HCT116 (cell line): ENCODE results near the gene LOXL1.

Experiments
- CTCF ChIP-seq, 3 experiments: fragments of 200-600 bp in 1 of 3; sonication (generic) in 1 of 3; IDR thresholded peaks in 2 of 3; conservative IDR thresholded peaks in 1 of 3; 2 replicates each; pipeline ENCODE4 v1.5.1; 2012 to 2017; ENCODE audit warnings: low read depth in 2 of 3, low read length in 2 of 3, antibody characterized with exemption in 1 of 3, borderline replicate concordance in 1 of 3, control low read depth in 1 of 3, mild to moderate bottlenecking in 1 of 3, mixed read lengths in 1 of 3, mixed run types in 1 of 3, moderate library complexity in 1 of 3; ENCODE audit not compliant: insufficient read depth in 1 of 3
- ELF1 ChIP-seq: IDR thresholded peaks from 2 replicates; pipeline ENCODE4 v1.6.1; 2012; ENCODE audit warnings: low read depth, borderline replicate concordance
- EZH2phosphoT487 ChIP-seq: fragments of 200-600 bp; IDR thresholded peaks from 2 replicates; pipeline ENCODE4 v1.6.1; 2018; ENCODE audit warnings: antibody characterized with exemption, borderline replicate concordance
- POLR2A ChIP-seq: IDR thresholded peaks from 2 replicates; pipeline ENCODE4 v1.7.0; 2011; ENCODE audit warnings: borderline replicate concordance; ENCODE audit not compliant: insufficient read depth, insufficient read length; ENCODE audit errors: extremely low read depth
- POLR2AphosphoS5 ChIP-seq: IDR thresholded peaks from 2 replicates; pipeline ENCODE4 v1.6.1; 2011; ENCODE audit warnings: mild to moderate bottlenecking, low read depth, low read length, moderate library complexity
- RAD21 ChIP-seq: IDR thresholded peaks from 2 replicates; pipeline ENCODE4 v1.6.1; 2012; ENCODE audit warnings: low read depth, mild to moderate bottlenecking
- SIN3A ChIP-seq: IDR thresholded peaks from 2 replicates; pipeline ENCODE4 v1.6.1; 2012; ENCODE audit warnings: low read depth
- TCF7L2 ChIP-seq: IDR thresholded peaks from 2 replicates; pipeline ENCODE4 v1.7.0; 2011; ENCODE audit warnings: borderline replicate concordance, inconsistent platforms; ENCODE audit not compliant: insufficient read depth, insufficient read length; ENCODE audit errors: extremely low read depth
- ZFX ChIP-seq: fragments of 450-650 bp; IDR thresholded peaks from 2 replicates; pipeline ENCODE4 v1.6.1; 2017
- TF ChIP-seq, protein P1 (sequence below): IDR thresholded peaks from 2 replicates; pipeline ENCODE4 v1.6.1; 2012; ENCODE audit warnings: low read depth
- TF ChIP-seq, protein P2 (sequence below): IDR thresholded peaks from 2 replicates; pipeline ENCODE4 v1.6.1; 2011; ENCODE audit warnings: mild to moderate bottlenecking, low read length, moderate library complexity; ENCODE audit not compliant: insufficient replicate concordance; ENCODE audit errors: extremely low read depth
- TF ChIP-seq, protein P3 (sequence below): IDR thresholded peaks from 2 replicates; pipeline ENCODE4 v1.6.1; 2012

DNA sequence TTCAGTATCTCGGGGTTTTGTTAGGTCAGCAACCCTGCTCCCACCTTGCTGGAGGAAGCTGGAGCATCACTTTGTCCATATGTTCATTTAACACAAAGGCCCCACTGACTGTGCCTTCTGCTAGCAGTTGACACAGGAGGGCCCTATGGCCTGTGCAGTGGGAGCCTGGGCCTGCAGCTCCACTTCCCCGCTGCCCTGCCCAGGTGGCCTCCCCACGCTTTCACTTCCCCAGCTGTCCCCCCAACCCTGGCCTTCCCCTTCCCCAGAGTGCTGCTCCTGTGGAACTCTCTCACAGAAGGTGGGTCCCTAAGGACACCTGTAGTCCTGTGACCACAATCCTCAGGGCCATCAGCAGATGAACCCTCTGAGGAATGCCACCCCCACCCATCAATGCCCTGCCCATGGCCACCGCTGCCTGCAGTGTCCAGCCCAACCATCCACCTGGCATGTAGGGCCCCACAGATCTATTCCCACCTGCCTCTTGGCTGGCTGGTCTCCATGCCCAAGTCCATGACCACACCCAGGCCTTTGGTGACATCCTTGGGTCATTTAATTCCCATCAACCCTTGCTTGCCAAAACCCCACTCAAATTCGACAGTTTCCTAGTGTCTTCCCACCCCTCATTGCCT, 39.4 kb upstream of the LOXL1 start:
- TF ChIP-seq TCF7L2 (no peak), POLR2AphosphoS5 (no peak), CTCF (IDR thresholded peaks at IDR 0.05 in 2 of 3, conservative IDR thresholded peaks at IDR 0.05 in 1 of 3; ENCODE audit: borderline replicate concordance in 1 of 3, insufficient read depth in 1 of 3, low read depth in 2 of 3, low read length in 2 of 3) (no peak), ZFX (no peak), POLR2A (no peak), ELF1 (no peak), SIN3A (no peak), EZH2phosphoT487 (no peak), RAD21 (no peak)
- TF ChIP-seq, protein P1, sequence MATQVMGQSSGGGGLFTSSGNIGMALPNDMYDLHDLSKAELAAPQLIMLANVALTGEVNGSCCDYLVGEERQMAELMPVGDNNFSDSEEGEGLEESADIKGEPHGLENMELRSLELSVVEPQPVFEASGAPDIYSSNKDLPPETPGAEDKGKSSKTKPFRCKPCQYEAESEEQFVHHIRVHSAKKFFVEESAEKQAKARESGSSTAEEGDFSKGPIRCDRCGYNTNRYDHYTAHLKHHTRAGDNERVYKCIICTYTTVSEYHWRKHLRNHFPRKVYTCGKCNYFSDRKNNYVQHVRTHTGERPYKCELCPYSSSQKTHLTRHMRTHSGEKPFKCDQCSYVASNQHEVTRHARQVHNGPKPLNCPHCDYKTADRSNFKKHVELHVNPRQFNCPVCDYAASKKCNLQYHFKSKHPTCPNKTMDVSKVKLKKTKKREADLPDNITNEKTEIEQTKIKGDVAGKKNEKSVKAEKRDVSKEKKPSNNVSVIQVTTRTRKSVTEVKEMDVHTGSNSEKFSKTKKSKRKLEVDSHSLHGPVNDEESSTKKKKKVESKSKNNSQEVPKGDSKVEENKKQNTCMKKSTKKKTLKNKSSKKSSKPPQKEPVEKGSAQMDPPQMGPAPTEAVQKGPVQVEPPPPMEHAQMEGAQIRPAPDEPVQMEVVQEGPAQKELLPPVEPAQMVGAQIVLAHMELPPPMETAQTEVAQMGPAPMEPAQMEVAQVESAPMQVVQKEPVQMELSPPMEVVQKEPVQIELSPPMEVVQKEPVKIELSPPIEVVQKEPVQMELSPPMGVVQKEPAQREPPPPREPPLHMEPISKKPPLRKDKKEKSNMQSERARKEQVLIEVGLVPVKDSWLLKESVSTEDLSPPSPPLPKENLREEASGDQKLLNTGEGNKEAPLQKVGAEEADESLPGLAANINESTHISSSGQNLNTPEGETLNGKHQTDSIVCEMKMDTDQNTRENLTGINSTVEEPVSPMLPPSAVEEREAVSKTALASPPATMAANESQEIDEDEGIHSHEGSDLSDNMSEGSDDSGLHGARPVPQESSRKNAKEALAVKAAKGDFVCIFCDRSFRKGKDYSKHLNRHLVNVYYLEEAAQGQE = no peak
- TF ChIP-seq, protein P2, sequence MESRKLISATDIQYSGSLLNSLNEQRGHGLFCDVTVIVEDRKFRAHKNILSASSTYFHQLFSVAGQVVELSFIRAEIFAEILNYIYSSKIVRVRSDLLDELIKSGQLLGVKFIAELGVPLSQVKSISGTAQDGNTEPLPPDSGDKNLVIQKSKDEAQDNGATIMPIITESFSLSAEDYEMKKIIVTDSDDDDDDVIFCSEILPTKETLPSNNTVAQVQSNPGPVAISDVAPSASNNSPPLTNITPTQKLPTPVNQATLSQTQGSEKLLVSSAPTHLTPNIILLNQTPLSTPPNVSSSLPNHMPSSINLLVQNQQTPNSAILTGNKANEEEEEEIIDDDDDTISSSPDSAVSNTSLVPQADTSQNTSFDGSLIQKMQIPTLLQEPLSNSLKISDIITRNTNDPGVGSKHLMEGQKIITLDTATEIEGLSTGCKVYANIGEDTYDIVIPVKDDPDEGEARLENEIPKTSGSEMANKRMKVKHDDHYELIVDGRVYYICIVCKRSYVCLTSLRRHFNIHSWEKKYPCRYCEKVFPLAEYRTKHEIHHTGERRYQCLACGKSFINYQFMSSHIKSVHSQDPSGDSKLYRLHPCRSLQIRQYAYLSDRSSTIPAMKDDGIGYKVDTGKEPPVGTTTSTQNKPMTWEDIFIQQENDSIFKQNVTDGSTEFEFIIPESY = no peak
- TF ChIP-seq, protein P3, sequence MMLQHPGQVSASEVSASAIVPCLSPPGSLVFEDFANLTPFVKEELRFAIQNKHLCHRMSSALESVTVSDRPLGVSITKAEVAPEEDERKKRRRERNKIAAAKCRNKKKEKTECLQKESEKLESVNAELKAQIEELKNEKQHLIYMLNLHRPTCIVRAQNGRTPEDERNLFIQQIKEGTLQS = no peak
